ENCODE results near the gene IGFBP3. TPM values are rescaled to one million over a fixed set of nuclear protein-coding genes. Genes with fewer than 3 reads are reported as not detected.

Gene IGFBP3
- total and polyA plus RNA-seq, 2 of the 13 experiments (the other 11 are each of a cell fraction or from before 2014, with no cell fraction given), result 57.5 TPM; not detected in 1

GRCh38 chr7:45892407-45893035, 28.6 kb downstream of the IGFBP3 start (continued):
- no peak; the same call in 1 of the 2 replicates for TF ChIP-seq KIAA2018 (CRISPR knock-in tag; IDR thresholded peaks at IDR 0.05; ENCODE audit: borderline replicate concordance)
- no peak for TF ChIP-seq TCF12 (IDR thresholded peaks at IDR 0.05)
- no peak for TF ChIP-seq TCF12 (CRISPR knock-in tag; IDR thresholded peaks at IDR 0.05)
- TF ChIP-seq ZNF619 (CRISPR knock-in tag; IDR thresholded peaks at IDR 0.05), result peak; percentile 93
- peak; percentile 26; the same call in 1 of the 2 replicates for TF ChIP-seq BATF2 (CRISPR knock-in tag; IDR thresholded peaks at IDR 0.05)
- TF ChIP-seq ZNF317 (CRISPR knock-in tag; IDR thresholded peaks at IDR 0.05), result peak; percentile 17; the same call in 1 of the 2 replicates
- 0 out of 2 replicates have a peak, but pooled peaks have one; percentile 10 for TF ChIP-seq KDM6A (CRISPR knock-in tag; IDR thresholded peaks at IDR 0.05; ENCODE audit: low read depth)
- no peak for TF ChIP-seq CEBPB (IDR thresholded peaks at IDR 0.05; ENCODE audit: borderline replicate concordance, low read depth, low read length)
- TF ChIP-seq ZNF276 (CRISPR knock-in tag; IDR thresholded peaks at IDR 0.05; ENCODE audit: low read depth), result no peak
- TF ChIP-seq LRRFIP1 (CRISPR knock-in tag; conservative IDR thresholded peaks at IDR 0.05), result no peak
- 0 out of 2 replicates have a peak, but pooled peaks have one; percentile 34 for TF ChIP-seq POGK (CRISPR knock-in tag; conservative IDR thresholded peaks at IDR 0.05)

All from HepG2 (cell line).